HepG2 (cell line): ENCODE data around the gene RANBP3. TPM values are rescaled to one million over a fixed set of nuclear protein-coding genes. Genes with fewer than 3 reads are reported as not detected.
A peak's percentile ranks its signal among the peaks of the same experiment; 100 is the strongest.

ENCODE experiments used
- ATAC-seq: fragments of 200-7000 bp; cut with Tn5 transposase; 3 replicates; pipeline ENCODE4 v1.9.1; 2020; ENCODE audit warnings: mild to moderate bottlenecking, moderate library complexity
- BruUV-seq: library from RNA; stranded (reverse); fragments of 400-500 nt; replicated peaks from 2 replicates; lab custom pipeline; 2021; lab: Mats Ljungman, UMichigan
- CTCF ChIA-PET: fragments of 300-600 bp; formaldehyde crosslinking; extraction: SDS; loops from one replicate; lab custom pipeline; 2021; ENCODE audit warnings: low total read pairs, inconsistent platforms, low intra/inter-chr PET ratio; lab: Yijun Ruan, JAX
- POLR2A ChIA-PET: fragments of 350-600 bp; sonication (Branson Sonifier 250); formaldehyde crosslinking; loops from one replicate; lab custom pipeline; 2020; ENCODE audit warnings: antibody characterized with exemption, inconsistent platforms; lab: Yijun Ruan, JAX
- DNase-seq: peaks from one replicate; pipeline ENCODE4 v3.0.0-alpha.2; 2015; ENCODE audit warnings: low spot score
- FAIRE-seq: peaks from 3 replicates; lab custom pipeline; 2011; peaks lifted over from hg19 to GRCh38; lab: Jason Lieb, UNC
- H2AFZ ChIP-seq: one replicate; pipeline ENCODE4 v1.6.1; 2011; ENCODE audit warnings: low read length, inconsistent platforms
- H3K27ac ChIP-seq: fragments of 300-600 bp; 3 replicates; pipeline ENCODE4 v1.8.0; 2011; ENCODE audit warnings: mixed run types, mild to moderate bottlenecking, mixed read lengths, low read length, inconsistent platforms; ENCODE audit not compliant: insufficient read depth; ENCODE audit errors: extremely low read length
- H3K27me3 ChIP-seq, 2 experiments: fragments of 200-600 bp in 1 of 2; 2 replicates in 1 of 2; 3 replicates in 1 of 2; pipeline versions ENCODE4 v1.6.0 to v1.8.0; 2011; ENCODE audit warnings: low read length in 2 of 2, mild to moderate bottlenecking in 2 of 2, moderate library complexity in 2 of 2, inconsistent platforms in 1 of 2; ENCODE audit not compliant: insufficient read depth in 2 of 2, control insufficient read depth in 1 of 2
- H3K36me3 ChIP-seq, 2 experiments: fragments of 200-600 bp in 1 of 2; replicated peaks in 1 of 2; 2 replicates in 1 of 2; 3 replicates in 1 of 2; pipeline versions ENCODE4 v1.5.1 to v1.8.0; 2011; ENCODE audit warnings: low read length in 2 of 2, inconsistent platforms in 1 of 2; ENCODE audit not compliant: insufficient read depth in 2 of 2, control insufficient read depth in 1 of 2
- H3K4me1 ChIP-seq: 2 replicates; pipeline ENCODE4 v1.5.1; 2012; ENCODE audit warnings: low read length, inconsistent platforms; ENCODE audit not compliant: insufficient read depth
- H3K4me2 ChIP-seq: 2 replicates; pipeline ENCODE4 v1.6.0; 2011; ENCODE audit warnings: low read depth, low read length, inconsistent platforms
- H3K4me3 ChIP-seq, 3 experiments: fragments of 200-600 bp in 1 of 3; sonication (generic), shearing (Covaris generic) in 1 of 3; replicated peaks in 1 of 3; 2 replicates each; pipeline ENCODE4 v1.5.1; 2011 to 2016; ENCODE audit warnings: low read length in 3 of 3, inconsistent platforms in 2 of 3, low read depth in 2 of 3, mild to moderate bottlenecking in 2 of 3, control low read depth in 1 of 3, mixed read lengths in 1 of 3; ENCODE audit not compliant: insufficient read depth in 1 of 3
- H3K79me2 ChIP-seq: one replicate; pipeline ENCODE4 v1.6.1; 2011; ENCODE audit warnings: low read length, inconsistent platforms; ENCODE audit not compliant: insufficient read depth
- H3K9ac ChIP-seq: 2 replicates; pipeline ENCODE4 v1.6.0; 2011; ENCODE audit warnings: mild to moderate bottlenecking, low read depth, low read length, inconsistent platforms; ENCODE audit not compliant: insufficient read depth
- H3K9me3 ChIP-seq: 2 replicates; pipeline ENCODE4 v1.5.1; 2012; ENCODE audit warnings: mild to moderate bottlenecking, low read length
- H4K20me1 ChIP-seq: 2 replicates; pipeline ENCODE4 v1.6.0; 2011; ENCODE audit warnings: inconsistent platforms, mild to moderate bottlenecking, low read length, moderate library complexity; ENCODE audit not compliant: insufficient read depth
- ARNTL ChIP-seq: sonication (generic); formaldehyde crosslinking; IDR thresholded peaks from 2 replicates; pipeline ENCODE4 v1.4.0; 2020; ENCODE audit warnings: mild to moderate bottlenecking, missing genetic modification reagents
- ATF3 ChIP-seq: sonication (generic); formaldehyde crosslinking; IDR thresholded peaks from 2 replicates; pipeline ENCODE4 v1.4.0; 2020; ENCODE audit warnings: missing genetic modification reagents
- BRCA1 ChIP-seq: sonication (generic); formaldehyde crosslinking; IDR thresholded peaks from 2 replicates; pipeline ENCODE4 v1.4.0; 2020; ENCODE audit warnings: missing genetic modification reagents
- FOSL2 ChIP-seq: sonication (generic); formaldehyde crosslinking; IDR thresholded peaks from 2 replicates; pipeline ENCODE4 v1.4.0; 2020; ENCODE audit warnings: missing genetic modification reagents
- FOXA1 ChIP-seq, 2 experiments: fragments of 450-650 bp in 1 of 2; sonication (generic) in 1 of 2; formaldehyde crosslinking in 1 of 2; IDR thresholded peaks; 2 replicates each; pipeline versions ENCODE4 v1.4.0 to v1.6.1; 2016 to 2020; ENCODE audit warnings: missing genetic modification reagents in 1 of 2
- FOXA3 ChIP-seq: IDR thresholded peaks from 2 replicates; pipeline ENCODE4 v1.6.1; 2016; ENCODE audit warnings: missing genetic modification reagents, missing compliant biosample characterization
- HNF4A ChIP-seq: sonication (generic); formaldehyde crosslinking; IDR thresholded peaks from 2 replicates; pipeline ENCODE4 v1.4.0; 2020; ENCODE audit warnings: missing genetic modification reagents
- MEIS2 ChIP-seq: sonication (generic); formaldehyde crosslinking; IDR thresholded peaks from 2 replicates; pipeline ENCODE4 v1.9.0; 2021; ENCODE audit warnings: mild to moderate bottlenecking, missing genetic modification reagents
- MYC ChIP-seq: sonication (generic); formaldehyde crosslinking; IDR thresholded peaks from 2 replicates; pipeline ENCODE4 v1.9.0; 2021; ENCODE audit warnings: missing genetic modification reagents, borderline replicate concordance
- SP1 ChIP-seq, 2 experiments: fragments of 450-650 bp in 1 of 2; sonication (generic) in 1 of 2; formaldehyde crosslinking in 1 of 2; IDR thresholded peaks; 2 replicates each; pipeline versions ENCODE4 v1.4.0 to v1.6.1; 2016 to 2020; ENCODE audit warnings: missing genetic modification reagents in 1 of 2
- SRSF1 ChIP-seq: fragments of 200-400 bp; formaldehyde crosslinking; optimal IDR thresholded peaks from 2 replicates; pipeline ENCODE3; 2017; ENCODE audit warnings: mild to moderate bottlenecking, low read depth, low read length, moderate library complexity
- THAP9 ChIP-seq: sonication (generic); formaldehyde crosslinking; IDR thresholded peaks from 2 replicates; pipeline ENCODE4; 2020; ENCODE audit warnings: missing genetic modification reagents, mild to moderate bottlenecking, borderline replicate concordance
- UBTF ChIP-seq: sonication (generic); formaldehyde crosslinking; IDR thresholded peaks from 2 replicates; pipeline ENCODE4 v1.4.0; 2020; ENCODE audit warnings: mild to moderate bottlenecking, missing genetic modification reagents
- ZKSCAN1 ChIP-seq: fragments of 150-350 bp; IDR thresholded peaks from 2 replicates; pipeline ENCODE4 v1.6.1; 2014; ENCODE audit warnings: low read length
- ZNF460 ChIP-seq: sonication (generic); formaldehyde crosslinking; IDR thresholded peaks from 2 replicates; pipeline ENCODE4 v1.5.1; 2020; ENCODE audit warnings: missing genetic modification reagents, mild to moderate bottlenecking, borderline replicate concordance
- ZNF580 ChIP-seq: IDR thresholded peaks from 2 replicates; pipeline ENCODE4 v1.6.1; 2016; ENCODE audit warnings: low read depth, borderline replicate concordance
- ZNF629 ChIP-seq: sonication (generic); formaldehyde crosslinking; conservative IDR thresholded peaks from 2 replicates; pipeline ENCODE4 v1.5.0; 2020; ENCODE audit warnings: missing genetic modification reagents
- WGBS: methylation state at CpG from one replicate; pipeline ENCODE4 v1.1.6; 2017; ENCODE audit warnings: low lambda C conversion rate; 5-methylcytosine and 5-hydroxymethylcytosine counted together
- in situ Hi-C: cut with HindIII; loops from 2 replicates; pipeline ENCODE4 v1.10.0; 2017; ENCODE audit warnings: low pct_unique_long_range_greater_than_20kb; ENCODE audit not compliant: extremely low pct_ligation_motif_present
- intact Hi-C: fragments of 100-400 bp; cut with micrococcal nuclease; formaldehyde crosslinking; loops from one replicate; pipeline ENCODE4 v1.10.0; 2022; ENCODE audit not compliant: unreplicated experiment
- polyA plus RNA-seq, 8 experiments: library from polyadenylated mRNA; depleted of rRNA in 3 of 8; stranded (reverse) in 7 of 8; unstranded in 1 of 8; fragments of >200 nt; fragmentation: Illumina TruSeq in 4 of 8; extraction: Trizol in 4 of 8; gene quantifications; 2 replicates each; pipeline versions ENCODE4 v1.2.1 to v1.2.3, GENCODE V29; 2011 to 2016; ENCODE audit warnings: low read depth in 4 of 8, missing spikeins in 1 of 8, mixed read lengths in 1 of 8; ENCODE audit not compliant: insufficient read depth in 1 of 8
- total RNA-seq, 5 experiments: library from RNA; depleted of rRNA; stranded (reverse); fragments of >200 nt; fragmentation: Illumina TruSeq; extraction: Trizol; gene quantifications; 2 replicates each; pipeline ENCODE4 v1.2.3, GENCODE V29; 2016; ENCODE audit warnings: low read depth in 1 of 5

The RANBP3 gene
- total and polyA plus RNA-seq, 2 of the 13 experiments (the other 11 are each of a cell fraction or from before 2014, with no cell fraction given): 39.5 to 149 TPM

GRCh38 chr19:5994405-5995165 is 16.6 kb upstream of the RANBP3 start:
- H2AFZ ChIP-seq: no peak overlapping the region
- no peak overlapping the region for H3K27ac ChIP-seq
- ChIA-PET POLR2A (interaction anchor here (1.1 to 1.4 kb wide), 3 partner anchors 15 to 28 kb away, joined by 4 to 8 read pairs (median 4); no protein-coding TSS in a partner anchor), CTCF (interaction anchor here (1.0 kb wide), 1 partner anchor 28 kb away, joined by 3 read pairs; no protein-coding TSS in a partner anchor)
- peak overlapping the region; percentile 67 for H3K4me2 ChIP-seq
- peak overlapping the region in 1 of 3 experiments; percentile 54; a peak in 3 of 6 replicates for H3K4me3 ChIP-seq
- no peaks in the 10 kb centered on the region for H4K20me1 ChIP-seq
- FAIRE-seq (no peak), DNase-seq (no peak), ATAC-seq (peak; percentile 62; the same call in 2 of the 3 replicates)
- H3K9ac ChIP-seq: no peak overlapping the region
- in situ Hi-C loops (no loop called here), intact Hi-C loops (no loop called here)
- 22% methylated on average over 7 of the region's 29 CpGs for WGBS
- H3K27me3 ChIP-seq: peaks cover 0 to 19% of the 10 kb centered on the region in 2 experiments; a peak in 2 of 5 replicates
- H3K36me3 ChIP-seq: no peaks in the 10 kb centered on the region
- peaks cover 29% of the 10 kb centered on the region for H3K4me1 ChIP-seq
- no peaks in the 10 kb centered on the region for H3K79me2 ChIP-seq
- no TSS peak for BruUV-seq
- H3K9me3 ChIP-seq: no peaks in the 10 kb centered on the region
- peak; percentile 19; the same call in 1 of the 2 replicates for TF ChIP-seq MYC (CRISPR knock-in tag)
- no peak for TF ChIP-seq ZNF580 (CRISPR knock-in tag)
- TF ChIP-seq UBTF (CRISPR knock-in tag): no peak; the same call in 1 of the 2 replicates
- TF ChIP-seq FOXA1 (IDR thresholded peaks at IDR 0.05): no peak
- TF ChIP-seq FOXA1 (CRISPR knock-in tag; IDR thresholded peaks at IDR 0.05): no peak
- no peak for TF ChIP-seq ATF3 (CRISPR knock-in tag)
- no peak for TF ChIP-seq ZNF629 (CRISPR knock-in tag)
- no peak for TF ChIP-seq THAP9 (CRISPR knock-in tag)
- no peak for TF ChIP-seq MEIS2 (CRISPR knock-in tag)
- TF ChIP-seq FOSL2: 0 out of 2 replicates have a peak, but pooled peaks have one; percentile 16
- peak; percentile 38 for TF ChIP-seq HNF4A
- no peak for TF ChIP-seq SP1 (IDR thresholded peaks at IDR 0.05)
- TF ChIP-seq SP1 (CRISPR knock-in tag; IDR thresholded peaks at IDR 0.05): no peak
- no peak for TF ChIP-seq BRCA1
- TF ChIP-seq ZNF460 (CRISPR knock-in tag): no peak
- no peak for TF ChIP-seq ARNTL (CRISPR knock-in tag)
- no peak for TF ChIP-seq ZKSCAN1
- 0 out of 2 replicates have a peak, but pooled peaks have one; percentile 20 for TF ChIP-seq FOXA3 (CRISPR knock-in tag)
- TF ChIP-seq SRSF1: no peak
